HCT116 (cell line): ENCODE results near the gene LGR6. TPM values are rescaled to one million over a fixed set of nuclear protein-coding genes. Genes with fewer than 3 reads are reported as not detected.

Experiments used
- ATAC-seq: fragments of 200-7000 bp; cut with Tn5 transposase; 2 replicates; pipeline ENCODE4 v1.9.1; 2020; ENCODE audit warnings: mild to moderate bottlenecking, moderate library complexity
- BruUV-seq: library from RNA; stranded (reverse); fragments of 400-500 nt; replicated peaks from 2 replicates; lab custom pipeline; 2021; lab: Mats Ljungman, UMichigan
- CTCF ChIA-PET: fragments of 300-600 bp; sonication (Branson Sonifier 250); formaldehyde crosslinking; loops from one replicate; lab custom pipeline; 2021; ENCODE audit warnings: antibody characterized with exemption; lab: Charles Lee
- POLR2A ChIA-PET: fragments of 300-600, 350-600 bp; sonication (Branson Sonifier 250); formaldehyde crosslinking; loops from one replicate; lab custom pipeline; 2021; ENCODE audit warnings: antibody characterized with exemption; lab: Charles Lee
- RAD21 ChIA-PET, 2 experiments: fragments of 300-600 bp; sonication (Branson Sonifier 250); formaldehyde crosslinking; loops; one replicate each; lab custom pipeline; 2023; ENCODE audit warnings: low total read pairs in 2 of 2; ENCODE audit not compliant: uncharacterized antibody in 2 of 2, unreplicated experiment in 2 of 2, low non-redundant PET in 1 of 2; lab: Charles Lee
- DNase-seq: peaks from one replicate; pipeline ENCODE4 v3.0.0-alpha.2; 2010; ENCODE audit warnings: low read depth, low spot score
- H2AFZ ChIP-seq: fragments of 200-600 bp; shearing (Covaris generic), sonication (generic); 2 replicates; pipeline ENCODE4 v1.6.1; 2017; ENCODE audit warnings: low read depth, mixed run types, mixed read lengths, antibody characterized with exemption, low read length; ENCODE audit not compliant: poor library complexity, severe bottlenecking
- H3K27ac ChIP-seq: 2 replicates; pipeline ENCODE4 v1.5.1; 2012; ENCODE audit warnings: low read depth, low read length
- H3K27me3 ChIP-seq: fragments of 200-600 bp; sonication (generic); 2 replicates; pipeline ENCODE4 v1.6.1; 2016; ENCODE audit warnings: mixed run types, low read length, mixed read lengths; ENCODE audit not compliant: insufficient read depth
- H3K36me3 ChIP-seq, 2 experiments: fragments of 200-500 bp in 1 of 2; fragments of 200-600 bp in 1 of 2; sonication (Bioruptor generic) in 1 of 2; sonication (generic) in 1 of 2; 2 replicates each; pipeline versions ENCODE4 v1.5.1 to v1.6.1; 2014 to 2016; ENCODE audit warnings: low read length in 2 of 2, inconsistent platforms in 1 of 2, mixed read lengths in 1 of 2, mixed run types in 1 of 2; ENCODE audit not compliant: insufficient read depth in 2 of 2, control insufficient read depth in 1 of 2
- H3K4me1 ChIP-seq, 2 experiments: fragments of 200-600 bp in 1 of 2; sonication (generic) in 1 of 2; 2 replicates each; pipeline versions ENCODE4 v1.5.1 to v1.6.1; 2012 to 2017; ENCODE audit warnings: low read length in 2 of 2, inconsistent platforms in 1 of 2, mild to moderate bottlenecking in 1 of 2, mixed read lengths in 1 of 2, mixed run types in 1 of 2, moderate library complexity in 1 of 2; ENCODE audit not compliant: insufficient read depth in 2 of 2, control insufficient read depth in 1 of 2
- H3K4me2 ChIP-seq: fragments of 200-600 bp; sonication (generic); 2 replicates; pipeline ENCODE4 v1.6.1; 2017; ENCODE audit warnings: mixed run types, low read length, mixed read lengths
- H3K4me3 ChIP-seq, 2 experiments: fragments of 200-600 bp in 1 of 2; sonication (generic) in 1 of 2; replicated peaks in 1 of 2; 2 replicates each; pipeline ENCODE4 v1.5.1; 2011 to 2016; ENCODE audit warnings: low read length in 2 of 2, control low read depth in 1 of 2, low read depth in 1 of 2, mild to moderate bottlenecking in 1 of 2, mixed read lengths in 1 of 2, mixed run types in 1 of 2
- H3K79me2 ChIP-seq: fragments of 200-600 bp; sonication (generic); 2 replicates; pipeline ENCODE4 v1.6.1; 2017; ENCODE audit warnings: mild to moderate bottlenecking, mixed run types, low read length, moderate library complexity, mixed read lengths; ENCODE audit not compliant: insufficient read depth
- H3K9ac ChIP-seq: fragments of 200-600 bp; sonication (generic); 2 replicates; pipeline ENCODE4 v1.6.1; 2016; ENCODE audit warnings: low read length, mixed read lengths
- H3K9me2 ChIP-seq: fragments of 200-600 bp; sonication (generic), shearing (Covaris generic); 2 replicates; pipeline ENCODE4 v1.6.1; 2017; ENCODE audit warnings: mixed run types, mild to moderate bottlenecking, moderate library complexity; ENCODE audit not compliant: insufficient read depth
- H3K9me3 ChIP-seq, 2 experiments: fragments of 200-500 bp in 1 of 2; fragments of 200-600 bp in 1 of 2; sonication (Bioruptor generic) in 1 of 2; sonication (generic) in 1 of 2; 2 replicates each; pipeline ENCODE4 v1.6.1; 2014 to 2017; ENCODE audit warnings: low read length in 2 of 2, mixed read lengths in 2 of 2, inconsistent platforms in 1 of 2, low read depth in 1 of 2, mild to moderate bottlenecking in 1 of 2, mixed run types in 1 of 2, moderate library complexity in 1 of 2; ENCODE audit not compliant: control insufficient read depth in 1 of 2, insufficient read depth in 1 of 2
- H4K20me1 ChIP-seq: fragments of 200-600 bp; sonication (generic), shearing (Covaris generic); 2 replicates; pipeline ENCODE4 v1.6.1; 2017; ENCODE audit warnings: mixed run types, mild to moderate bottlenecking, moderate library complexity; ENCODE audit not compliant: insufficient read depth
- ATF3 ChIP-seq: IDR thresholded peaks from 2 replicates; pipeline ENCODE4 v1.6.1; 2012
- CBX3 ChIP-seq: IDR thresholded peaks from 2 replicates; pipeline ENCODE4 v1.6.1; 2012; ENCODE audit warnings: low read depth
- CEBPB ChIP-seq: IDR thresholded peaks from 2 replicates; pipeline ENCODE4 v1.6.1; 2012; ENCODE audit warnings: low read depth
- EGR1 ChIP-seq: IDR thresholded peaks from 2 replicates; pipeline ENCODE4 v1.6.1; 2012; ENCODE audit warnings: low read depth
- ELF1 ChIP-seq: IDR thresholded peaks from 2 replicates; pipeline ENCODE4 v1.6.1; 2012; ENCODE audit warnings: low read depth, borderline replicate concordance
- EZH2 ChIP-seq: fragments of 200-600 bp; sonication (generic); IDR thresholded peaks from 2 replicates; pipeline ENCODE4 v1.6.1; 2017; ENCODE audit warnings: antibody characterized with exemption, mixed run types
- FOSL1 ChIP-seq: IDR thresholded peaks from 2 replicates; pipeline ENCODE4 v1.6.1; 2012; ENCODE audit warnings: low read depth
- JUND ChIP-seq: IDR thresholded peaks from 2 replicates; pipeline ENCODE4 v1.6.1; 2012
- MAX ChIP-seq: IDR thresholded peaks from 2 replicates; pipeline ENCODE4 v1.6.1; 2012
- POLR2AphosphoS5 ChIP-seq: IDR thresholded peaks from 2 replicates; pipeline ENCODE4 v1.6.1; 2011; ENCODE audit warnings: mild to moderate bottlenecking, low read depth, low read length, moderate library complexity
- RAD21 ChIP-seq: IDR thresholded peaks from 2 replicates; pipeline ENCODE4 v1.6.1; 2012; ENCODE audit warnings: low read depth, mild to moderate bottlenecking
- SIN3A ChIP-seq: IDR thresholded peaks from 2 replicates; pipeline ENCODE4 v1.6.1; 2012; ENCODE audit warnings: low read depth
- TCF7L2 ChIP-seq: IDR thresholded peaks from 2 replicates; pipeline ENCODE4 v1.7.0; 2011; ENCODE audit warnings: borderline replicate concordance, inconsistent platforms; ENCODE audit not compliant: insufficient read depth, insufficient read length; ENCODE audit errors: extremely low read depth
- YY1 ChIP-seq: IDR thresholded peaks from 2 replicates; pipeline ENCODE4 v1.6.1; 2011; ENCODE audit warnings: low read length, low read depth, moderate library complexity, mild to moderate bottlenecking; ENCODE audit not compliant: insufficient replicate concordance; ENCODE audit errors: extremely low read depth
- ZBTB33 ChIP-seq: IDR thresholded peaks from 2 replicates; pipeline ENCODE4 v1.6.1; 2011; ENCODE audit warnings: mild to moderate bottlenecking, low read length, moderate library complexity; ENCODE audit not compliant: insufficient replicate concordance; ENCODE audit errors: extremely low read depth
- ZFX ChIP-seq: fragments of 450-650 bp; IDR thresholded peaks from 2 replicates; pipeline ENCODE4 v1.6.1; 2017
- ZNF274 ChIP-seq: fragments of 200-500 bp; sonication (Bioruptor generic); IDR thresholded peaks from 2 replicates; pipeline ENCODE4 v1.6.1; 2014; ENCODE audit warnings: mild to moderate bottlenecking, low read depth, low read length, inconsistent platforms
- intact Hi-C: fragments of 100-400 bp; cut with micrococcal nuclease; formaldehyde crosslinking; loops from 2 replicates; pipeline ENCODE4 v1.10.0; 2022
- total RNA-seq: library from RNA; stranded (reverse); gene quantifications from one replicate; pipeline ENCODE4 v1.2.1, GENCODE V29; 2021; ENCODE audit not compliant: unreplicated experiment

LGR6 gene
- total RNA-seq, 1 experiment from 2014 or later = 0.20 TPM

GRCh38 chr1:202149566-202149965, 44.0 kb upstream of the LGR6 start:
- Histone ChIP-seq H3K4me3 (no peak overlapping the region), H3K79me2 (no peaks in the 10 kb centered on the region), H3K9ac (no peak overlapping the region), H3K4me2 (no peak overlapping the region), H4K20me1 (no peaks in the 10 kb centered on the region), H3K4me1 (peaks cover 3 to 15% of the 10 kb centered on the region in 2 experiments; a peak in 3 of 4 replicates), H3K27me3 (no peaks in the 10 kb centered on the region), H3K9me2 (no peaks in the 10 kb centered on the region), H3K36me3 (no peaks in the 10 kb centered on the region), H3K9me3 (no peaks in the 10 kb centered on the region), H2AFZ (no peak overlapping the region), H3K27ac (no peak overlapping the region)
- no peak for TF ChIP-seq ELF1
- TF ChIP-seq CEBPB = no peak
- TF ChIP-seq MAX = no peak
- TF ChIP-seq EGR1 = no peak
- TF ChIP-seq FOSL1 = no peak
- TF ChIP-seq RAD21 = no peak
- TF ChIP-seq ZFX = no peak
- no peak for TF ChIP-seq YY1
- CTCF ChIA-PET = no interaction called here
- RAD21 ChIA-PET = no interaction called here
- intact Hi-C loops = no loop called here
- BruUV-seq = no TSS peak
- ATAC-seq (no peak), DNase-seq (no peak)
- POLR2A ChIA-PET = no interaction called here

GRCh38 chr1:202150187-202150586, 43.4 kb upstream of the LGR6 start:
- no peak overlapping the region for H3K27ac ChIP-seq
- no TSS peak for BruUV-seq
- no peak overlapping the region for H3K9ac ChIP-seq
- H3K9me3 ChIP-seq = no peaks in the 10 kb centered on the region
- intact Hi-C loops = no loop called here
- no peak overlapping the region for H2AFZ ChIP-seq
- ChIA-PET CTCF (no interaction called here), POLR2A (no interaction called here), RAD21 (no interaction called here)
- no peak for ATAC-seq
- H3K4me2 ChIP-seq = no peak overlapping the region
- H3K4me3 ChIP-seq = no peak overlapping the region
- no peaks in the 10 kb centered on the region for H3K27me3 ChIP-seq
- TF ChIP-seq POLR2AphosphoS5 (no peak), EZH2 (no peak), JUND (no peak), ELF1 (no peak), SIN3A (no peak), ATF3 (no peak), CBX3 (no peak), ZBTB33 (no peak), TCF7L2 (no peak), ZNF274 (no peak), YY1 (no peak), ZFX (no peak)
- TF ChIP-seq, all 23 proteins: peak for 0
- Histone ChIP-seq H3K4me1 (peaks cover 7 to 15% of the 10 kb centered on the region in 2 experiments; a peak in 3 of 4 replicates), H3K79me2 (no peaks in the 10 kb centered on the region), H3K9me2 (no peaks in the 10 kb centered on the region), H3K36me3 (no peaks in the 10 kb centered on the region), H4K20me1 (no peaks in the 10 kb centered on the region)
- no peak for DNase-seq
